ENCODE measurements around the gene USP10.
"Not testable (repeated sequence)": the region's sequence is repeated elsewhere in the genome, so short reads cannot be mapped to it uniquely, and the experiment has no call there.

The USP10 gene

DNA sequence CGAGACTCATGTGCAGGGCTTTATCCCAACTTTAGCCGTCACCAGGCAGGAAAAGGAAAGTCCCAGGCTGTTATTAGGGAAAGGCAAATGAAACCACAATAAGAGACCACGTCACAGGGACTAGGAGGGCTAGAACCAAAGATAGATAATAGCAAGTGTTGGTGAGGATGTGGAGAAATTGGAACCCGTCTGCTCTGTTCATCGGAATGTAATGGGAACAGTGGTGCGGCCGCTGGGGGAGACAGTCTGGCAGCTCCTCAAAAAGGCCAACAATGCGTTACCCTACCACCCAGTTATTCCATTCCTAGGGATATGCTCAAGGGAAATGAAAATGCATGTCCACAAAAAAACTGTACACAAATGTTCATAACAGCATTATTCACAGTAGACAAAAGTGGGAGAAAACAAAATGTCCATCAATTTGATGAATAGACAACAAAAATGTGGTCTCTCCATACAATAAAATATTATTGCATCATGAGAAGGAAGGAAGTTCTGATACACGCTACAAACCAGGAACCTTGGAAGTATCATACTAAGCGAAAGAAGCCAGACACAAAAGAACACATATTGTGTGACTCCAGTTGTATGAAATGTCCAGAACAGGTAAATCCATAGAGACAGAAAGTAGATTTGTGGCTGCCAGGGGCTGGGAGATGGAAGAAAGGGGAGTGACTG, 19.5 kb upstream of the USP10 start:
- DNase-seq (ENCODE audit: low spot score in 2 of 2), result no peak
- in situ Hi-C loops (cut with MboI; ENCODE audit: low sequenced_read_pairs), result no loop called here
- Histone ChIP-seq H3K4me1 (peaks cover 8% of the 10 kb centered on the region), H3K9me3 (no peaks in the 10 kb centered on the region), H3K36me3 (replicated peaks) (no peaks in the 10 kb centered on the region), H3K27me3 (ENCODE audit: low read depth) (no peaks in the 10 kb centered on the region; the same call in 1 of the 2 replicates), H3K4me3 (no peak overlapping the region)

DNA sequence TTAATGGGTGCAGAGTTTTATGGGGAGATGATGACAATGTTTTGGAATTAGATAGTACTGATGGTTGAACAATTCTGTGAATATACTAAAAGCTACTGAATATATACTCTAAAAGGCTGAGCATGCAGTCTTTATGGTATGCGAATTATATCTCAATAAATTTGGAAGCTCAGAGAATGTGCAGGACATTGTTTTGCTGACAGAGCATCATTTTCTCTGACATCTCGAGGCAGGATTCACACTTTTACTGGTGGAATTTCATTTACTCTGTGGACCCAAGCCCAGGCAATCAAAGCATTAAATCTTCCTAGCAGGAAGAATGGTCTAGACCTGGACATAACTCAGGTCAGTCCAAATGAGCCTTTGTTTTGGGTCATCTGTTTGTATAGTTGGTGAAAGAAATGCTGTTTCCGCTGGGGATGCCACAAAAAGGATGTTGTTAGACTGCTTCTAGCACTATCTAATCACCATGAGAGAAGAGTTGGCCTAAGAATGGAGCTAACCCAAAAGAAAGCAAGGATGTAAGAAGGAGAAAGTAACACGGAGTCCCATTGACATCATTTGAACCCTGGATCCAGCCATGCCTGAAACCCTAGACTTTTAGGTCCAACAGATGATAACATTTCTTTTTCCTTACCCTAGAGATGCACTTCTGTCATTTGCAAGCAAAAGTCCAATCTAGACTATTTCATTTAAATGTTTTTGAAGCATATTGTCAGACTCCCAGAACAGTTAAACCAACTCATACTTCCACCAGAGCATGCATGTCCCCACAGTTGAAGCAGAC, 18.8 kb upstream of the USP10 start:
- no peaks in the 10 kb centered on the region for H3K9me3 ChIP-seq
- H3K36me3 ChIP-seq (replicated peaks), result no peaks in the 10 kb centered on the region
- peaks cover 8% of the 10 kb centered on the region for H3K4me1 ChIP-seq
- no peak for DNase-seq (ENCODE audit: low spot score in 2 of 2)
- no peaks in the 10 kb centered on the region; the same call in 1 of the 2 replicates for H3K27me3 ChIP-seq (ENCODE audit: low read depth)
- in situ Hi-C loops (cut with MboI; ENCODE audit: low sequenced_read_pairs), result no loop called here
- no peak overlapping the region for H3K4me3 ChIP-seq

DNA sequence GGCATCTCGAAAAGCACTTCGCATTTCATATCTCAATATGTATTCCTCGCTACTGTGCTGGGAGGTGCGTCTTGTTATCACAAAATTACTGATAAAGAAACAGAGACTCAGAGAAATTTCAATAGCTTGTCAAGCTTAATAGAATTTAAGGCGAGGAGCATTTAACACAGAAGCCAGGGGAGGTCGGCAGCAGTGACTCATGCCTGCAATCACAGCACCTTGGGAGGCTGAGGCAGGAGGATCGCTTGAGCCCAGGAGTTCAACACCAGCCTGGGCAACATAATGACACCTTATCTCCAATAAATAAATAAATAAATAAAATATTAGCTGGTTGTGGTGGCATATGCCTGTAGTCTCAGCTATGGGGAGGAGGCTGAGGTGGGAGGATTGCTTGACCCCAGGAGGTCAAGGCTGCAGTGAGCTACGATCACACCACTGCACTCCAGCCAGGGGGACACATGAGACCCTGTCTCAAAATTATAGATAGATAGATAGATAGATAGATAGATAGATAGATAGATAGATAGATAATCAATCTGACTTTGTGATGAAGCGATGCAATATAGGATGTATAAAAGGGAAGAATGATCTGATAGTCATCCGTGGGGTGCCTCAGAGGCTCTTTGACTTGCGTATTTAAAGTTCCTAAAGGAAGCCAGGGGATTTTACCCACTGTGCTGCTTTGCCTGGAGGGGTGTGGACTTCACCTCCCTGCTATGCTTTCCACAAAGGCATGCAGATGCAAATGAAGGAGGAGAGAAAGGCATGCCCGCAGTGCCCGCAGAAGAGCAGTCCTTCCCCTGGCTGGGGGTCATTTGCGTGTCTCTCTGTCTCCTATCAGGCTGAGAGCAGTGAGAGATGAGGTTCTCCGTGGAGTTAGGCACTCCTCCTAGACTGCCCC, 15.9 kb upstream of the USP10 start:
- Histone ChIP-seq H3K4me1 (peaks cover 8% of the 10 kb centered on the region), H3K4me3 (no peak overlapping the region), H3K27me3 (ENCODE audit: low read depth) (no peaks in the 10 kb centered on the region; the same call in 1 of the 2 replicates), H3K9me3 (no peaks in the 10 kb centered on the region), H3K36me3 (replicated peaks) (no peaks in the 10 kb centered on the region)
- peak; percentile 52 to 56 for DNase-seq (ENCODE audit: low spot score in 2 of 2)
- in situ Hi-C loops (cut with MboI; ENCODE audit: low sequenced_read_pairs), result no loop called here

DNA sequence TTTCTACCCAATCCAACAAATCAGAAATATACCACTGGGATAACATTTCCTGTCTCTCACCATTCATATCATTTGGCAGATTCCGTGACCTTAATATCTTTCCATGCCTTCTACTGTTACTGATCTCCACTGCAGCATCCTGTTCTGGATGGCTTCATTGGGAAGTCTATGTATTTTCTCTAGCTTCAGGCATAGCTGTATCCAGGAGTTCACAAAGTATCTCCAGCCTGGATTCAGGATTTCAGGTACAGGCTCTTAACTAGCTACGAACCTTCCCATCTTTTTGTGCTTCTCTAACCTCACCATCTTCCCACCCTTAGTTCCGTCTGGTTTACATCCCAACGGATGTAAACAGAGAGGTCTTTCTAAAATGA, 15.2 kb upstream of the USP10 start:
- Histone ChIP-seq H3K27me3 (ENCODE audit: low read depth) (no peaks in the 10 kb centered on the region; the same call in 1 of the 2 replicates), H3K4me3 (no peak overlapping the region), H3K36me3 (replicated peaks) (no peaks in the 10 kb centered on the region), H3K4me1 (peaks cover 8% of the 10 kb centered on the region), H3K9me3 (no peaks in the 10 kb centered on the region)
- DNase-seq (ENCODE audit: low spot score in 2 of 2), result no peak
- in situ Hi-C loops (cut with MboI; ENCODE audit: low sequenced_read_pairs), result no loop called here

DNA sequence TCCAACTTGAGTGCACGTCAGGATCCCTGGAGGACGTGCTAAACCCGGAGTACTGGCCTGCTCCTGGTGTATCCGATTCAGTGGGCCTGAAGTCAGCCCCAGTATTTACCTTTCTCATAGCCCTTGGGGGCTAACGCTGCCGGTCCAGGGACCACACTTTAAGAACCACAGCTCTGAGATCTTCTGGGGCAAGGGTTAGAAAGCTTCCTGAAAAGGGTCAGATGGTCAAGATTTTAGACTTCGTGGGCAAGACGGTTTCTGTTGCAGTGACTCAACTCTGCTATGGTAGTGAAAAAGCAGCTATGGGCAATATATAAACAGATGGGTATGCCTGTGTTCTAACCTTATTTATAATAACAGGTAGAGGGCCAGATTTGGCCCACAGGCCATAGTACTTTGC, 14.6 kb upstream of the USP10 start:
- Histone ChIP-seq H3K4me3 (no peak overlapping the region), H3K27me3 (ENCODE audit: low read depth) (no peaks in the 10 kb centered on the region; the same call in 1 of the 2 replicates), H3K9me3 (no peaks in the 10 kb centered on the region), H3K4me1 (peaks cover 8% of the 10 kb centered on the region), H3K36me3 (replicated peaks) (no peaks in the 10 kb centered on the region)
- no peak for DNase-seq (ENCODE audit: low spot score in 2 of 2)
- in situ Hi-C loops (cut with MboI; ENCODE audit: low sequenced_read_pairs), result no loop called here

DNA sequence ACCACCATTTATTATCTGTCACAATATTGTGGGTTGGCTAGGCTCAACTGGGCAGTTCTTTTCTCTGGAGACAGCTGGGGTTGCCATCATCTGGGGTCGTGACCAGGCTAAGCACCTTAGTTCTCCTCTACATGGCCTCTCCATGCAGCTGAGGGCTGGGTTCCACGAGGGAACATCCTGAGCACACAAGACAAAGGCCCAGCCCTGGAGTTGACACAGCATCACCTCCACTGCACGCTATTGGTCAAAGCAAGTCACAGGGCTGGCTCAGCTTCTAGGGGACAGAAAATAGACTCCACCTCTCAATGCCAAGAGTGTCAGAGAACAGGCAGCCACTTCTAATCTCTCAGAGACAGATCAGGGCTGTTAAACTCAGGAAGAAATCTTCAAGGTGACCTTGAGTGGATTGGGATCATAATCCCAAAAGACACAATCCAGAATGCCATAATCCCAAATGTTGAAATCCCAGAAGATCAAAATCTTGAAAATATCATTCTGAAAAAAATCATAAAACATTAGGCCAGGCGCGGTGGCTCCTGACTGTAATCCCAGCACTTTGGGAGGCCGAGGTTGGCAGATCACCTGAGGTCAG, 13.0 kb upstream of the USP10 start:
- no peaks in the 10 kb centered on the region for H3K27me3 ChIP-seq (ENCODE audit: low read depth)
- no peak for DNase-seq (ENCODE audit: low spot score in 2 of 2)
- in situ Hi-C loops (cut with MboI; ENCODE audit: low sequenced_read_pairs), result no loop called here
- H3K4me1 ChIP-seq, result peaks cover 8% of the 10 kb centered on the region
- H3K36me3 ChIP-seq (replicated peaks), result no peaks in the 10 kb centered on the region
- no peaks in the 10 kb centered on the region for H3K9me3 ChIP-seq
- no peak overlapping the region for H3K4me3 ChIP-seq

DNA sequence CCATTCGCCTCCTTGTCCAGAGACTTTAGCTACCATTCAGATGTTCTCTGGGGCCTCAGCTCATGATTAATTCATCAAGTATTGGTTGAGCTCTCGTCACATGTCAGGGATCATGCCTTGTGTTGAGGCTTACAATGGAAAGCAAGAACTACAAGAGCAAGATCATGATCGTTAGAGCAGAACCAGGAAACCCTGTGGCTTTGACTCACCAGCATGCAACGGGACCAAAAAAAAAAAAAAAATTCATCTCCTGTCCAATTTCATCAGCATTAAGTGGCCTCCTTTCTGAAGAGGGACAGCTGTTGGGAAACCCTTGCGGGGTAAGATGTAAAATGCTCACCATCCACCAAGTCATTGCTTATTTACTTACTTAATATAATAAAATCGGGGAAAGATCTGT, 12.1 kb upstream of the USP10 start:
- peaks cover 8% of the 10 kb centered on the region for H3K4me1 ChIP-seq

DNA sequence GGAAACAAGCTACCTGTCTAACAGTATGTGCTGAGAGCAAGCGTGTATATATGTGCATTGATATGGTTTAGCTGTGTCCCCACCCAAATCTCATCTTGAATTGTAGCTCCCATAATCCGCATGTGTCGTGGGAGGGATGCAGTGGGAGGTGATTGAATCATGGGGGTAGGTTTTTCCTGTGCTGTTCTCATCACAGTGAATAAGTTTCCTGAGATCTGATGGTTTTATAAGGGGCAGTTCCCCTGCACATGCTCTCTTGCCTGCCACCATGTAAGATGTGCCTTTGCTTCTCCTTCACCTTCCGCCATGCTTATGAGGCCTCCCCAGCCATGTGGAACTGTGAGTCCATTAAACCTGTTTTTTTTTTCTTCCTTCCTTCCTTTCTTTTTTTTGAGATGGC, 11.6 kb upstream of the USP10 start:
- H3K4me1 ChIP-seq; DNase-seq (ENCODE audit: low spot score in 2 of 2); in situ Hi-C loops (cut with MboI; ENCODE audit: low sequenced_read_pairs); H3K4me3 ChIP-seq; H3K27me3 ChIP-seq (ENCODE audit: low read depth); H3K36me3 ChIP-seq (replicated peaks); H3K9me3 ChIP-seq: not testable (repeated sequence)

More for the DNA sequence above, 12.1 kb upstream of the USP10 start:
- in situ Hi-C loops (cut with MboI; ENCODE audit: low sequenced_read_pairs), result no loop called here
- Histone ChIP-seq H3K27me3 (ENCODE audit: low read depth) (no peaks in the 10 kb centered on the region), H3K36me3 (replicated peaks) (no peaks in the 10 kb centered on the region), H3K4me3 (no peak overlapping the region), H3K9me3 (no peaks in the 10 kb centered on the region)
- DNase-seq (ENCODE audit: low spot score in 2 of 2), result no peak

DNA sequence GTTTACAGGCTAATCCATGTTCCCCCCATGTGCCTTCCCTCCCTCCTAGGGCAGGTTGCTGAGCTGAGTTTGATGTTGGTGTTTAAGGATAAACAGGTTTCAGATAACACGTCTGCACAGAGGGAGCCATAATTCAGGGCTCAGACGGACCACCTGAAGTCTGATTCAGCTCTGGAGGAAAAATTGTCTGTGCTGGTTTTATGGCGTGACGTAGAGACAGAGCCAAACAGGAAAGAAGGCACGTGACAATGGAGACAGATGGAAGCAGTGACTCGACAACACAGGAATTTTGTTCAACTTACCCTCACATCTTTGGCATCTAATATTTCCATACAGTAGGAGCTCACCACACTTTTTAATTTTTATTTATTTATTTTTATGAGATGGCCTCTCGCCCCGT, 10.7 kb upstream of the USP10 start:
- no peaks in the 10 kb centered on the region for H3K9me3 ChIP-seq

DNA sequence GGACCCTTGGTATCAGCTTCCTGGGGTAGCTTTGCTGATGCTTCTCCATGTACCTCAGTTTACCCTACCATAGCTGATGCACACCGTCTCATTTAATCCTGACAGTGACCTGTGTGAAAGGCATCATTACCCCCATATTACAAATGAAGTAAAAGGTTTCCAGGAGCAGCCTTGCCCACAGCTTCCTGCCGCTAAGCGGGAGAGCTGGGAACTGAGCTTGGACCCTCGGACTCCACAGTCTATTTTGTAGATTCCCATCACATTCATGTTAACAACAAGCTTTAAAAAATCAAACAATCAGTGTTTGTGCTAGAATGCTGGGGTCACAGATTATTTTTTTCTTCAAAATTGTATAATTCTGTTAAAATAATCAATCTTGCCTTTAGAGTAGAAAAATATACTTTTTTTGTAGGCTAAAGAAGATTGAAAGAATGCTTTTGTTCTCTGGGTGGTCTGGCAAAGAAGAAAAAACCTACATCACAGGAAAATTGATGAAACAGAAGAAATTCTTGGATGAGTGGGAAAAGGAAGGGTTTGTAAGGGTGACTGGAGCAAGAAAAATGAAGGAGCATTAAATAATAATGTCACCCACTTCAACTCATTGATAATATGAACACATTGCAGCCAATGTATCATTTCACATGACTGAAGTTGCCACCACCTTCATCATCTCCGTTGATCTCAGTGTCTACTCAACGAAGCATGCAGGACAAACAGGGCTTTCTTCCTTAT, 9.5 kb upstream of the USP10 start:
- Histone ChIP-seq H3K9me3 (no peaks in the 10 kb centered on the region), H3K4me3 (no peak overlapping the region), H3K36me3 (replicated peaks) (no peaks in the 10 kb centered on the region), H3K27me3 (ENCODE audit: low read depth) (no peaks in the 10 kb centered on the region), H3K4me1 (no peaks in the 10 kb centered on the region)
- in situ Hi-C loops (cut with MboI; ENCODE audit: low sequenced_read_pairs), result no loop called here
- DNase-seq (ENCODE audit: low spot score in 2 of 2), result no peak

More for the DNA sequence above, 10.7 kb upstream of the USP10 start:
- Histone ChIP-seq H3K36me3 (replicated peaks) (no peaks in the 10 kb centered on the region), H3K4me1 (peaks cover 5% of the 10 kb centered on the region), H3K4me3 (no peak overlapping the region), H3K27me3 (ENCODE audit: low read depth) (no peaks in the 10 kb centered on the region)
- in situ Hi-C loops (cut with MboI; ENCODE audit: low sequenced_read_pairs), result no loop called here
- no peak for DNase-seq (ENCODE audit: low spot score in 2 of 2)

DNA sequence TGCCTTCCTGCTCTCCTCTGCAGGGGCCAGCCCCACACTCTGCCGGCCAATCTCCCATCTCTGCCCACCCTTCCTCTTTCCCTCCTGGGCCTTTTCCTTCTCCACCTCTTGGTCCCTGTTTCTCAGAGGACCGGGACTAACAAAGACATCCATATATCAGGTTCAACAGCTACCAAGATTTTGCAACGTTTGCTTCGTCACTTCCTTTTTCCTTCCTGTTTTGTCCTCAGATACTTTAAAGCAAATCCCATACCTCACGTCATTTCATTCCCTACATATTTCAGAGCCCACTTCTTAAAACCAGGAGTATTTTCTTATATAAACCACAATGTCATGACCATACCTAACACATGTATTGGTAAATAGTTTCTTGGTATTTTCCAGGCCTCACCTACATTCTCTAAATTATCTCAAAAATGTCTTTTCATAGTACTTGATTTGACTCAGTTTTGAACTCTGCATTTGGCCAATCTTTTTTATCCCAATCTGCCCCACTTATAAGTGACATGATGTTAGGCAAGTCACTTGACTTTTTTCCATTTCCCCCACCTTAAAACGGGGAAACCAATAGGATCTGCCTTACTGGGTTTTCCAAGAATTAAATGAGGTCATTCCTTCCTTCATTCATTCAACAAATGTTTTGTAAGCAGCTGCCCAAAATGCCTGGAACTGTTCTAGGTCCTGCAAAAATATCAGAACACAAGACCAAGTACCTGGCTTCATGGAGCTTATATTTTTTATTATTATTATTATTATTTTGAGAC, 7.2 kb upstream of the USP10 start:
- DNase-seq (ENCODE audit: low spot score in 2 of 2), result no peak
- in situ Hi-C loops (cut with MboI; ENCODE audit: low sequenced_read_pairs), result no loop called here

DNA sequence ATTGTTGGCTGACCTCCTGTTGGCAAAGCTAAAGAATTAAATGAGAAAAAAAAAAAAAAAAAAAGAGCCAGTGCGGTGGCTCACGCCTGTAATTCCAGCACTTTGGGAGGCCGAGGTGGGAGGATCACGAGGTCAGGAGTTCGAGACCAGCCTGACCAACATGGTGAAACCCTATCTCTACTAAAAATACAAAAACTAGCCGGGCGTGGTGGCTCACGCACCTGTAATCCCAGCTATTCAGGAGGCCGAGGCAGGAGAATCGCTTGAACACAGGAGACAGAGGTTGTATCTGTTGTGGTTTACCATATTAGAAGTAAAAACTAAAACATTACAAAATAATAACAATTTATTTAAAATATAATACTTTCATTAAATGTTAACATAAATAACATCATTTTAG, 5.9 kb upstream of the USP10 start:
- in situ Hi-C loops (cut with MboI; ENCODE audit: low sequenced_read_pairs); DNase-seq (ENCODE audit: low spot score in 2 of 2); H3K4me3 ChIP-seq; H3K36me3 ChIP-seq (replicated peaks); H3K27me3 ChIP-seq (ENCODE audit: low read depth); H3K4me1 ChIP-seq; H3K9me3 ChIP-seq: not testable (repeated sequence)

More for the DNA sequence above, 7.2 kb upstream of the USP10 start:
- H3K27me3 ChIP-seq (ENCODE audit: low read depth), result no peaks in the 10 kb centered on the region
- H3K36me3 ChIP-seq (replicated peaks), result no peaks in the 10 kb centered on the region
- H3K4me3 ChIP-seq, result no peak overlapping the region
- no peaks in the 10 kb centered on the region for H3K9me3 ChIP-seq
- no peaks in the 10 kb centered on the region for H3K4me1 ChIP-seq
